GM19025 (cell line): Measurements from ENCODE around the gene GLIS1.

Source experiments
- ATAC-seq: cut with Tn5 transposase; IDR thresholded peaks from one replicate; pipeline ENCODE4 v1.9.1; 2021; ENCODE audit warnings: mild to moderate bottlenecking, low read depth, moderate library complexity; ENCODE audit not compliant: unreplicated experiment

Gene GLIS1

GRCh38 chr1:53681351-53681976 lies 57.5 kb downstream of the GLIS1 start:
- ATAC-seq: no peak

GRCh38 chr1:53680868-53681267 lies 58.1 kb downstream of the GLIS1 start:
- ATAC-seq: no peak

GRCh38 chr1:53678938-53679825 lies 59.8 kb downstream of the GLIS1 start:
- ATAC-seq: no peak

- ATAC-seq: no peak
Observed at GRCh38 chr1:53678507-53678906, 60.5 kb downstream of the GLIS1 start.

GRCh38 chr1:53678046-53678445 lies 60.9 kb downstream of the GLIS1 start:
- no peak for ATAC-seq

- no peak for ATAC-seq
Observed at GRCh38 chr1:53677486-53677885, 61.5 kb downstream of the GLIS1 start.

- no peak for ATAC-seq
Observed at GRCh38 chr1:53672785-53673184, 66.2 kb downstream of the GLIS1 start.

GRCh38 chr1:53672243-53672642 lies 66.7 kb downstream of the GLIS1 start:
- no peak for ATAC-seq

GRCh38 chr1:53669621-53670191 lies 69.3 kb downstream of the GLIS1 start:
- ATAC-seq: no peak

- no peak for ATAC-seq
Observed at GRCh38 chr1:53666566-53666965, 72.4 kb downstream of the GLIS1 start.

- ATAC-seq: no peak
Observed at GRCh38 chr1:53665996-53666395, 73.0 kb downstream of the GLIS1 start.

- ATAC-seq: no peak
Observed at GRCh38 chr1:53663529-53664300, 75.2 kb downstream of the GLIS1 start.

- no peak for ATAC-seq
Observed at GRCh38 chr1:53662951-53663350, 76.0 kb downstream of the GLIS1 start.

GRCh38 chr1:53662169-53662568 lies 76.8 kb downstream of the GLIS1 start:
- no peak for ATAC-seq

GRCh38 chr1:53661496-53661895 lies 77.5 kb downstream of the GLIS1 start:
- ATAC-seq: no peak

GRCh38 chr1:53660666-53661065 lies 78.3 kb downstream of the GLIS1 start:
- ATAC-seq: no peak

GRCh38 chr1:53659436-53659835 lies 79.5 kb downstream of the GLIS1 start:
- ATAC-seq: no peak

- no peak for ATAC-seq
Observed at GRCh38 chr1:53658489-53659230, 80.3 kb downstream of the GLIS1 start.

- ATAC-seq: no peak
Observed at GRCh38 chr1:53657891-53658396, 81.0 kb downstream of the GLIS1 start.

- no peak for ATAC-seq
Observed at GRCh38 chr1:53657531-53657805, 81.5 kb downstream of the GLIS1 start.
